A673 (cell line): ENCODE measurements around the gene EXOC6B. TPM values are rescaled to one million over a fixed set of nuclear protein-coding genes. Genes with fewer than 3 reads are reported as not detected.
A peak's percentile ranks its signal among the peaks of the same experiment; 100 is the strongest.

Experiments
- BruUV-seq: library from RNA; stranded (reverse); fragments of 400-500 nt; replicated peaks from 2 replicates; lab custom pipeline; 2021; lab: Mats Ljungman, UMichigan
- CTCF ChIA-PET: fragments of 300-600 bp; sonication (Branson Sonifier 250); formaldehyde crosslinking; loops from one replicate; lab custom pipeline; 2022; ENCODE audit warnings: antibody characterized with exemption; lab: Charles Lee
- POLR2A ChIA-PET: fragments of 300-600 bp; sonication (Branson Sonifier 250); formaldehyde crosslinking; loops from one replicate; lab custom pipeline; 2022; ENCODE audit warnings: antibody characterized with exemption; ENCODE audit not compliant: low non-redundant PET; lab: Charles Lee
- DNase-seq: peaks from one replicate; pipeline ENCODE4 v3.0.0-alpha.2; 2015; ENCODE audit warnings: low spot score
- H3K27ac ChIP-seq: fragments of 200-600 bp; sonication (generic); 2 replicates; pipeline ENCODE4 v1.5.1; 2016; ENCODE audit warnings: mixed run types, low read depth, mild to moderate bottlenecking, mixed read lengths, antibody characterized with exemption, low read length; ENCODE audit not compliant: poor library complexity, severe bottlenecking
- H3K27me3 ChIP-seq: fragments of 200-600 bp; sonication (generic); replicated peaks from 2 replicates; pipeline ENCODE4 v1.6.1; 2017; ENCODE audit warnings: mixed run types, low read depth, mild to moderate bottlenecking, mixed read lengths, antibody characterized with exemption, low read length; ENCODE audit not compliant: insufficient read depth, poor library complexity
- H3K36me3 ChIP-seq: fragments of 200-600 bp; sonication (generic); 2 replicates; pipeline ENCODE4 v1.6.1; 2016; ENCODE audit warnings: mixed run types, mild to moderate bottlenecking, mixed read lengths, antibody characterized with exemption, low read length; ENCODE audit not compliant: insufficient read depth, poor library complexity, severe bottlenecking
- H3K4me1 ChIP-seq: fragments of 200-600 bp; sonication (generic); 2 replicates; pipeline ENCODE4 v1.6.1; 2017; ENCODE audit warnings: mixed run types, mild to moderate bottlenecking, mixed read lengths, antibody characterized with exemption, low read length; ENCODE audit not compliant: insufficient read depth, poor library complexity, severe bottlenecking
- H3K4me3 ChIP-seq: fragments of 200-600 bp; sonication (generic); 2 replicates; pipeline ENCODE4 v1.5.1; 2016; ENCODE audit warnings: low read depth, mixed run types, mild to moderate bottlenecking, mixed read lengths, low read length; ENCODE audit not compliant: poor library complexity, severe bottlenecking
- H3K9me3 ChIP-seq: fragments of 200-600 bp; sonication (generic); 2 replicates; pipeline ENCODE4 v1.6.1; 2016; ENCODE audit warnings: mixed run types, low read depth, mild to moderate bottlenecking, mixed read lengths, antibody characterized with exemption, low read length; ENCODE audit not compliant: poor library complexity, severe bottlenecking
- EZH2 ChIP-seq: fragments of 200-600 bp; sonication (generic); IDR thresholded peaks from 2 replicates; pipeline ENCODE4 v1.6.1; 2017; ENCODE audit warnings: borderline replicate concordance, low read depth, mild to moderate bottlenecking, mixed read lengths, antibody characterized with exemption, low read length; ENCODE audit not compliant: poor library complexity, severe bottlenecking
- intact Hi-C: fragments of 100-400 bp; cut with micrococcal nuclease; formaldehyde crosslinking; loops from one replicate; pipeline ENCODE4 v1.10.0; 2022; ENCODE audit not compliant: unreplicated experiment
- total RNA-seq: library from RNA; stranded (reverse); gene quantifications from 2 replicates; pipeline ENCODE4 v1.2.3, GENCODE V29; 2021
- TF ChIP-seq, protein P1 (sequence below): fragments of 300-800, 200-600 bp; sonication (generic); conservative IDR thresholded peaks from 2 replicates; pipeline ENCODE4 v1.5.1; 2017; ENCODE audit warnings: low read depth, mild to moderate bottlenecking, antibody characterized with exemption, low read length, moderate library complexity, mixed read lengths

EXOC6B gene
- total RNA-seq, 1 experiment from 2014 or later, result 138 TPM

DNA sequence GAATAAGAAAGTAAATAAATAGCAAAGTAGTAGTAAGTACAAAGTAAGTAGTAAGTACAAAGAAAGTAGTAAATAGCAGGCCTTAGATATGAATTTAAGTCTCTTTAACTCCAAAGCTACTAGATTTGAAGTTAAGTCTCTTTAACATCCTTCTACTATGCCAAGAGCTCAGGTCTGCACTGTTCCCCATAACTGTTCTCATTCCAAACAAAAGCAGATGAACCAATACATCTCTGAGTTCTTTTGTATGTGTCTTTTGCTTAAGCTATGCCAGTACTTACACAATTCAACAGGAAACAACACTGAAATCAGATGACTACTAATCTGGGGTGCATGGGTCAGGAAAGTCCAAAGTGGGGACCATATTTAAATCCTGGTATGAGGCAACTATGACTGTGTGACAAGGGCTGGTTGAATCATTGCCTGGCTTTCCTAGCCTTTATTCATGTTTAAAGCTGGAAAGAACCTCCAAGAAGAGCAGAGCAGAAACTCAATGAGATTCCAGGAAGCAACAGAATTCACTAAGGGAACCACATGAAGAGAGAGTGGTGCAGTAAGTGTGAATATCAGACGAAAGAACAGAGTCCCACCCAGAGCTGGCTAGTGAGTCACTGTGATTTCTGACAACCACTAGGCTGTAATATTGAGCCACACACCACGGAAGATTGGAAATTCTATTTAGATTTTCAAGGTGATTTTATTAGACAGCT, 627.1 kb downstream of the EXOC6B start:
- Histone ChIP-seq H3K4me1 (peaks cover 25% of the 10 kb centered on the region), H3K27ac (peak overlapping the region; percentile 7), H3K27me3 (no peaks in the 10 kb centered on the region), H3K36me3 (no peaks in the 10 kb centered on the region), H3K9me3 (no peaks in the 10 kb centered on the region), H3K4me3 (no peak overlapping the region)
- DNase-seq, result peak; percentile 23
- TF ChIP-seq, protein P1, sequence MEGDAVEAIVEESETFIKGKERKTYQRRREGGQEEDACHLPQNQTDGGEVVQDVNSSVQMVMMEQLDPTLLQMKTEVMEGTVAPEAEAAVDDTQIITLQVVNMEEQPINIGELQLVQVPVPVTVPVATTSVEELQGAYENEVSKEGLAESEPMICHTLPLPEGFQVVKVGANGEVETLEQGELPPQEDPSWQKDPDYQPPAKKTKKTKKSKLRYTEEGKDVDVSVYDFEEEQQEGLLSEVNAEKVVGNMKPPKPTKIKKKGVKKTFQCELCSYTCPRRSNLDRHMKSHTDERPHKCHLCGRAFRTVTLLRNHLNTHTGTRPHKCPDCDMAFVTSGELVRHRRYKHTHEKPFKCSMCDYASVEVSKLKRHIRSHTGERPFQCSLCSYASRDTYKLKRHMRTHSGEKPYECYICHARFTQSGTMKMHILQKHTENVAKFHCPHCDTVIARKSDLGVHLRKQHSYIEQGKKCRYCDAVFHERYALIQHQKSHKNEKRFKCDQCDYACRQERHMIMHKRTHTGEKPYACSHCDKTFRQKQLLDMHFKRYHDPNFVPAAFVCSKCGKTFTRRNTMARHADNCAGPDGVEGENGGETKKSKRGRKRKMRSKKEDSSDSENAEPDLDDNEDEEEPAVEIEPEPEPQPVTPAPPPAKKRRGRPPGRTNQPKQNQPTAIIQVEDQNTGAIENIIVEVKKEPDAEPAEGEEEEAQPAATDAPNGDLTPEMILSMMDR, result 0 out of 2 replicates have a peak, but pooled peaks have one; percentile 17
- no peak for TF ChIP-seq EZH2
- POLR2A ChIA-PET, result no interaction called here
- intact Hi-C loops, result loop anchor here (10.0 kb wide), 1 partner anchor 316 kb away; no protein-coding TSS in a partner anchor
- BruUV-seq, result no TSS peak
- CTCF ChIA-PET, result no interaction called here

DNA sequence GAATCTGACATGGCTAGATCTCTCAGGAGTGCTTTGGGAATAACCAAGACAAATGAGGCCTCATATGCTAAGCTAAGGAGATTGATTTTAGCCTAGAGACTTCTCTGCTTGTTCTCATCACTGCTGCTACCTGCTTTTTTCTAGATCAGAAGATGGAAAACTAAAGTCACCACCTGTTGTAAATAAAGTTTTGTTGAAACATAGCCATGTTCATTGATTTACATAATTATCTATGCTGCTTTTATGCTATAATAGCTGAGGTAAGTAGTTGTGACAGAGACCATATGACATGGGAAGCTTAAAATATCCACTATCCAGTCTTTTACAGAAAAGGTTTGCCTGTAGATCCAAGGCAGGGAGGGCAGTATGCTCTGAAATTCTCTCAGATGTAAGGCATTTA, 632.1 kb downstream of the EXOC6B start:
- Histone ChIP-seq H3K9me3 (no peaks in the 10 kb centered on the region), H3K27ac (no peak overlapping the region), H3K4me3 (no peak overlapping the region), H3K36me3 (no peaks in the 10 kb centered on the region), H3K27me3 (no peaks in the 10 kb centered on the region), H3K4me1 (peaks cover 21% of the 10 kb centered on the region)
- CTCF ChIA-PET, result no interaction called here
- no TSS peak for BruUV-seq
- intact Hi-C loops, result loop anchor here (10.0 kb wide), 1 partner anchor 321 kb away; no protein-coding TSS in a partner anchor
- no peak for TF ChIP-seq EZH2
- TF ChIP-seq, protein P1, result no peak
- POLR2A ChIA-PET, result no interaction called here
- no peak for DNase-seq

DNA sequence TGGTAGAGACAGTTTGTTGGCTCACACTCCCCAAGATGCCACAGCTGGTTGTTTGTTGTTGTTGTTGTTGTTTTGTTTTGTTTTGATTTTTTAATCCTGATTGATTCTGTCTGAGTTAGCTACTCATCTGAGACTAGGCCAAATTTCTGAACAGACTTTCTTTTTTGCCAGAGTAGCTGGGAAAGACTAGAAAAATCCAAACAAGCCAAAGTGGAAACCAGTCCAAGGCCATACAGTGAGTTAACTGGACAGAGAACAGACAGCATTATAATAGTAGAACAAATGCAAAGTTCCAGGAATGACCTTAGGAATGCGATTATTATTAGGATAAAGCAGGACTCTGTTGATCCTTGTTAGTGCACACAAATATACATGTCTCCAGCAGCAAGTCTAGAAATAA, 634.4 kb downstream of the EXOC6B start:
- ChIA-PET POLR2A (no interaction called here), CTCF (no interaction called here)

More for the DNA sequence above, 634.4 kb downstream of the EXOC6B start:
- H3K27ac ChIP-seq, result no peak overlapping the region
- intact Hi-C loops, result loop anchor here (10.0 kb wide), 1 partner anchor 323 kb away; no protein-coding TSS in a partner anchor
- TF ChIP-seq, protein P1, result no peak
- no peak for TF ChIP-seq EZH2
- no TSS peak for BruUV-seq
- H3K4me3 ChIP-seq, result no peak overlapping the region
- no peaks in the 10 kb centered on the region for H3K9me3 ChIP-seq
- no peaks in the 10 kb centered on the region for H3K36me3 ChIP-seq
- H3K4me1 ChIP-seq, result peaks cover 10% of the 10 kb centered on the region
- no peak for DNase-seq
- H3K27me3 ChIP-seq, result no peaks in the 10 kb centered on the region
